Measurements from ENCODE around the gene C1orf116. TPM values are rescaled to one million over a fixed set of nuclear protein-coding genes. Genes with fewer than 3 reads are reported as not detected.

C1orf116 gene
- total RNA-seq, 1 experiment from 2014 or later, result 0.52 TPM

- Histone ChIP-seq H3K27me3 (ENCODE audit: control insufficient read depth, insufficient read depth, low read length) (no peaks in the 10 kb centered on the region; the same call in 1 of the 2 replicates), H3K4me3 (ENCODE audit: insufficient read depth, low read depth, low read length) (no peak overlapping the region), H3K36me3 (replicated peaks; ENCODE audit: control insufficient read depth, insufficient read depth, low read length) (no peaks in the 10 kb centered on the region)
- no peak for DNase-seq
Observed at GRCh38 chr1:207009945-207010344, 22.6 kb downstream of the C1orf116 start.

GRCh38 chr1:207009182-207009850, 23.2 kb downstream of the C1orf116 start:
- no peak for DNase-seq
- no peaks in the 10 kb centered on the region for H3K36me3 ChIP-seq (replicated peaks; ENCODE audit: control insufficient read depth, insufficient read depth, low read length)
- no peaks in the 10 kb centered on the region; the same call in 1 of the 2 replicates for H3K27me3 ChIP-seq (ENCODE audit: control insufficient read depth, insufficient read depth, low read length)
- no peak overlapping the region for H3K4me3 ChIP-seq (ENCODE audit: insufficient read depth, low read depth, low read length)

GRCh38 chr1:207007352-207008033, 25.1 kb downstream of the C1orf116 start:
- Histone ChIP-seq H3K36me3 (replicated peaks; ENCODE audit: control insufficient read depth, insufficient read depth, low read length) (no peaks in the 10 kb centered on the region), H3K27me3 (ENCODE audit: control insufficient read depth, insufficient read depth, low read length) (no peaks in the 10 kb centered on the region; the same call in 1 of the 2 replicates), H3K4me3 (ENCODE audit: insufficient read depth, low read depth, low read length) (no peak overlapping the region)
- no peak for DNase-seq

- Histone ChIP-seq H3K36me3 (replicated peaks; ENCODE audit: control insufficient read depth, insufficient read depth, low read length) (no peaks in the 10 kb centered on the region), H3K27me3 (ENCODE audit: control insufficient read depth, insufficient read depth, low read length) (no peaks in the 10 kb centered on the region; the same call in 1 of the 2 replicates), H3K4me3 (ENCODE audit: insufficient read depth, low read depth, low read length) (no peak overlapping the region)
- no peak for DNase-seq
Observed at GRCh38 chr1:207006914-207007313, 25.6 kb downstream of the C1orf116 start.

GRCh38 chr1:207006083-207006482, 26.5 kb downstream of the C1orf116 start:
- Histone ChIP-seq H3K27me3 (ENCODE audit: control insufficient read depth, insufficient read depth, low read length) (no peaks in the 10 kb centered on the region; the same call in 1 of the 2 replicates), H3K36me3 (replicated peaks; ENCODE audit: control insufficient read depth, insufficient read depth, low read length) (no peaks in the 10 kb centered on the region), H3K4me3 (ENCODE audit: insufficient read depth, low read depth, low read length) (no peak overlapping the region)
- DNase-seq, result no peak

GRCh38 chr1:207004931-207005830, 27.4 kb downstream of the C1orf116 start:
- H3K4me3 ChIP-seq (ENCODE audit: insufficient read depth, low read depth, low read length), result no peak overlapping the region
- no peaks in the 10 kb centered on the region; the same call in 1 of the 2 replicates for H3K27me3 ChIP-seq (ENCODE audit: control insufficient read depth, insufficient read depth, low read length)
- no peaks in the 10 kb centered on the region for H3K36me3 ChIP-seq (replicated peaks; ENCODE audit: control insufficient read depth, insufficient read depth, low read length)
- peak; percentile 72 for DNase-seq

- no peak overlapping the region for H3K4me3 ChIP-seq (ENCODE audit: insufficient read depth, low read depth, low read length)
- H3K27me3 ChIP-seq (ENCODE audit: control insufficient read depth, insufficient read depth, low read length), result no peaks in the 10 kb centered on the region
- peak; percentile 36 for DNase-seq
- no peaks in the 10 kb centered on the region for H3K36me3 ChIP-seq (replicated peaks; ENCODE audit: control insufficient read depth, insufficient read depth, low read length)
Observed at GRCh38 chr1:207003210-207003609, 29.3 kb downstream of the C1orf116 start.

GRCh38 chr1:207002724-207003146, 29.8 kb downstream of the C1orf116 start:
- no peaks in the 10 kb centered on the region for H3K27me3 ChIP-seq (ENCODE audit: control insufficient read depth, insufficient read depth, low read length)
- H3K36me3 ChIP-seq (replicated peaks; ENCODE audit: control insufficient read depth, insufficient read depth, low read length), result no peaks in the 10 kb centered on the region
- no peak overlapping the region for H3K4me3 ChIP-seq (ENCODE audit: insufficient read depth, low read depth, low read length)
- no peak for DNase-seq

- no peak overlapping the region for H3K4me3 ChIP-seq (ENCODE audit: insufficient read depth, low read depth, low read length)
- DNase-seq, result no peak
- H3K27me3 ChIP-seq (ENCODE audit: control insufficient read depth, insufficient read depth, low read length), result no peaks in the 10 kb centered on the region
- H3K36me3 ChIP-seq (replicated peaks; ENCODE audit: control insufficient read depth, insufficient read depth, low read length), result no peaks in the 10 kb centered on the region
Observed at GRCh38 chr1:207001492-207002245, 30.9 kb downstream of the C1orf116 start.

- H3K4me3 ChIP-seq (ENCODE audit: insufficient read depth, low read depth, low read length), result no peak overlapping the region
- no peaks in the 10 kb centered on the region for H3K27me3 ChIP-seq (ENCODE audit: control insufficient read depth, insufficient read depth, low read length)
- DNase-seq, result no peak
- H3K36me3 ChIP-seq (replicated peaks; ENCODE audit: control insufficient read depth, insufficient read depth, low read length), result no peaks in the 10 kb centered on the region
Observed at GRCh38 chr1:207000651-207001291, 31.8 kb downstream of the C1orf116 start.

GRCh38 chr1:206998816-206999215, 33.7 kb downstream of the C1orf116 start:
- Histone ChIP-seq H3K36me3 (replicated peaks; ENCODE audit: control insufficient read depth, insufficient read depth, low read length) (no peaks in the 10 kb centered on the region), H3K27me3 (ENCODE audit: control insufficient read depth, insufficient read depth, low read length) (no peaks in the 10 kb centered on the region), H3K4me3 (ENCODE audit: insufficient read depth, low read depth, low read length) (no peak overlapping the region)
- DNase-seq, result no peak

- no peaks in the 10 kb centered on the region for H3K36me3 ChIP-seq (replicated peaks; ENCODE audit: control insufficient read depth, insufficient read depth, low read length)
- no peak overlapping the region for H3K4me3 ChIP-seq (ENCODE audit: insufficient read depth, low read depth, low read length)
- no peaks in the 10 kb centered on the region for H3K27me3 ChIP-seq (ENCODE audit: control insufficient read depth, insufficient read depth, low read length)
- no peak for DNase-seq
Observed at GRCh38 chr1:206992790-206993189, 39.8 kb downstream of the C1orf116 start.

GRCh38 chr1:206987873-206988272, 44.7 kb downstream of the C1orf116 start:
- H3K4me3 ChIP-seq (ENCODE audit: insufficient read depth, low read depth, low read length), result no peak overlapping the region
- no peaks in the 10 kb centered on the region; the same call in 1 of the 2 replicates for H3K27me3 ChIP-seq (ENCODE audit: control insufficient read depth, insufficient read depth, low read length)
- no peaks in the 10 kb centered on the region for H3K36me3 ChIP-seq (replicated peaks; ENCODE audit: control insufficient read depth, insufficient read depth, low read length)
- no peak for DNase-seq
